NCI-H2196 (cell line): ENCODE measurements around the gene TEX2.
A peak's percentile ranks its signal among the peaks of the same experiment; 100 is the strongest.

Experiments
- DNase-seq: peaks from one replicate; lab custom pipeline; 2025; ENCODE audit not compliant: unreplicated experiment; lab: John Stamatoyannopoulos, UW

Gene TEX2

GRCh38 chr17:64123114-64123513 is 139.9 kb downstream of the TEX2 start:
- no peak for DNase-seq

GRCh38 chr17:64120972-64121786 is 141.9 kb downstream of the TEX2 start:
- peak; percentile 11 for DNase-seq

- DNase-seq: no peak
Observed at GRCh38 chr17:64120159-64120810, 142.8 kb downstream of the TEX2 start.

- DNase-seq: no peak
Observed at GRCh38 chr17:64117981-64118979, 144.8 kb downstream of the TEX2 start.

- no peak for DNase-seq
Observed at GRCh38 chr17:64115822-64116534, 147.1 kb downstream of the TEX2 start.

GRCh38 chr17:64115043-64115698 is 147.9 kb downstream of the TEX2 start:
- DNase-seq: no peak

GRCh38 chr17:64113006-64113405 is 150.1 kb downstream of the TEX2 start:
- no peak for DNase-seq

GRCh38 chr17:64111831-64112230 is 151.2 kb downstream of the TEX2 start:
- no peak for DNase-seq

- no peak for DNase-seq
Observed at GRCh38 chr17:64110379-64111152, 152.5 kb downstream of the TEX2 start.

GRCh38 chr17:64109400-64109799 is 153.7 kb downstream of the TEX2 start:
- no peak for DNase-seq

GRCh38 chr17:64107500-64108236 is 155.4 kb downstream of the TEX2 start:
- DNase-seq: peak; percentile 54

- no peak for DNase-seq
Observed at GRCh38 chr17:64106918-64107317, 156.1 kb downstream of the TEX2 start.

- DNase-seq: no peak
Observed at GRCh38 chr17:64103391-64104364, 159.4 kb downstream of the TEX2 start.

GRCh38 chr17:64102627-64103390 is 160.3 kb downstream of the TEX2 start:
- DNase-seq: no peak

GRCh38 chr17:64099543-64099942 is 163.5 kb downstream of the TEX2 start:
- DNase-seq: no peak
